ENCODE results near the gene UCHL3. TPM values are rescaled to one million over a fixed set of nuclear protein-coding genes. Genes with fewer than 3 reads are reported as not detected.

Gene UCHL3
- total and polyA plus RNA-seq, 9 of the 15 experiments (the other 6 are each of a cell fraction or from before 2014, with no cell fraction given), result 42.2 to 112 (median 85.4) TPM

DNA sequence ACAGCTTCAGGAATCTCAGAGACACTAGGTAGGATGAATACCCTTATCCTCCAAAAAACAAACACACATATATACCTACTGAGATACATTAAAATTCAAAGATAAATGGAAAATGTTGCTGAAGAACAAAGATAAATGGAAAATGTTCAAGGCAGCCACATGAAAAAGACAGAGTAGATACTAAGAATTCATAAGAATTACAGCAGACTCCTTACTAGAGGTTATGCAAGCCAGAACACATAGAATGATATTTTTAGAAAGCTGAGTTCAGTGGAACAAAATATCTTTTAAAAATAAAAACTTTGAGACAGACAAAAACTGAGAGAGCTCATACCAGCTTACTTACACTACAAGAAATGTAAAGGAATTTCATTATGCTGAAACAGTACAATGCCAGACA, 35.6 kb downstream of the UCHL3 start:
- TF ChIP-seq FOS (IDR thresholded peaks at IDR 0.05; ENCODE audit: extremely low read depth, insufficient read length) (no peak), HSF4 (CRISPR knock-in tag; IDR thresholded peaks at IDR 0.05; ENCODE audit: borderline replicate concordance) (no peak), CBX3 (IDR thresholded peaks at IDR 0.05; ENCODE audit: borderline replicate concordance in 1 of 2, low read length in 2 of 2) (peak in 1 of 2 experiments; percentile 31; a peak in 1 of 3 replicates), ZNF445 (CRISPR knock-in tag; IDR thresholded peaks at IDR 0.05; ENCODE audit: low read depth) (no peak), TRIM28 (IDR thresholded peaks at IDR 0.05) (0 out of 2 replicates have a peak, but pooled peaks have one; percentile 30)
- H4K20me1 ChIP-seq (replicated peaks; ENCODE audit: control insufficient read depth, insufficient read depth, low read length), result no peaks in the 10 kb centered on the region
- ChIA-PET POLR2A (no interaction called here), CTCF (ENCODE audit: low intra/inter-chr PET ratio) (no interaction called here)
- DNase-seq (ENCODE audit: extremely low read depth in 1 of 4, low spot score in 3 of 4) (no peak), ATAC-seq (no peak), FAIRE-seq (no peak)
- no peak overlapping the region for H3K4me2 ChIP-seq (ENCODE audit: insufficient read depth, low read length)
- no peaks in the 10 kb centered on the region for H3K9me1 ChIP-seq (ENCODE audit: control insufficient read depth, insufficient read depth, low read length)
- peaks cover 2% of the 10 kb centered on the region; the same call in 1 of the 2 replicates for H3K9me3 ChIP-seq (replicated peaks; ENCODE audit: control insufficient read depth, insufficient read depth, low read depth, low read length)
- no peaks in the 10 kb centered on the region for H3K27me3 ChIP-seq (ENCODE audit: control insufficient read depth in 2 of 2, insufficient read depth in 2 of 2, low read length in 2 of 2)
- no peak overlapping the region for H3K27ac ChIP-seq (ENCODE audit: extremely low read depth, low read depth, low read length)
- H3K4me1 ChIP-seq (replicated peaks in 1 of 2; ENCODE audit: control insufficient read depth in 2 of 2, insufficient read depth in 2 of 2, low read length in 2 of 2), result no peaks in the 10 kb centered on the region
- intact Hi-C loops (cut with micrococcal nuclease) (no loop called here), in situ Hi-C loops (cut with MboI) (no loop called here)
- BruUV-seq (replicated peaks), result no TSS peak
- peaks cover 16% of the 10 kb centered on the region; the same call in 2 of the 3 replicates for H3K36me3 ChIP-seq (ENCODE audit: control insufficient read depth, insufficient read depth, low read length)
- no peak overlapping the region for H2AFZ ChIP-seq (ENCODE audit: low read depth, low read length)
- no peak overlapping the region for H3K4me3 ChIP-seq
- H3K9ac ChIP-seq (ENCODE audit: insufficient read depth in 1 of 2, low read depth in 2 of 2, low read length in 2 of 2), result no peak overlapping the region
- no peaks in the 10 kb centered on the region for H3K79me2 ChIP-seq (ENCODE audit: control insufficient read depth, insufficient read depth, low read length)

DNA sequence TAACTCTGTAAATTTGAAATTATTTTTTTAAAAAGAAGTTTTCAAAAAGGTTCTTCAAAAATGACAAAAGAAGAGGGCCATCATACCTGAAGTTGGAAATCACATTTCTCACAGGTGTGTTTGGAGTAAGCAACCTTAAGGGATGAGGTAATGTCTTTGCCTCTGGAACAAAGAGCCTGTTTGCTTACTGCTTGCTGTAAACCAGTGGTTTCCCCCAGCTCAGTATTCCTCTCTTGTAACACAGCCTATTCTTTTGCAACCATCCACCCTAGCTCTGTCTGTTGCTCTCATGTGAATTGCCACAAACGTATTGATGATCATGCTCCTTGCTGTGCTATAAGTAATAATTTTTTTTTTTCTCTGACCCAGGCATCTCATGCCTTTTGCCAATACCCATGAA, 38.1 kb downstream of the UCHL3 start:
- POLR2A ChIA-PET, result no interaction called here
- BruUV-seq (replicated peaks), result no TSS peak
- H4K20me1 ChIP-seq (replicated peaks; ENCODE audit: control insufficient read depth, insufficient read depth, low read length), result no peaks in the 10 kb centered on the region
- H3K4me1 ChIP-seq (replicated peaks in 1 of 2; ENCODE audit: control insufficient read depth in 2 of 2, insufficient read depth in 2 of 2, low read length in 2 of 2), result no peaks in the 10 kb centered on the region
- intact Hi-C loops (cut with micrococcal nuclease) (no loop called here), in situ Hi-C loops (cut with MboI) (no loop called here)
- ATAC-seq (no peak), DNase-seq (ENCODE audit: extremely low read depth in 1 of 4, low spot score in 3 of 4) (no peak), FAIRE-seq (no peak)
- no peak overlapping the region for H2AFZ ChIP-seq (ENCODE audit: low read depth, low read length)
- WGBS (ENCODE audit: insufficient coverage, low coverage, missing lambda C conversion rate), result 100% methylated on average over 1 of the region's 1 CpG
- no peaks in the 10 kb centered on the region for H3K79me2 ChIP-seq (ENCODE audit: control insufficient read depth, insufficient read depth, low read length)
- H3K9ac ChIP-seq (ENCODE audit: insufficient read depth in 1 of 2, low read depth in 2 of 2, low read length in 2 of 2), result no peak overlapping the region
- no peaks in the 10 kb centered on the region for H3K9me1 ChIP-seq (ENCODE audit: control insufficient read depth, insufficient read depth, low read length)
- peaks cover 25% of the 10 kb centered on the region; the same call in 2 of the 3 replicates for H3K36me3 ChIP-seq (ENCODE audit: control insufficient read depth, insufficient read depth, low read length)
- no peaks in the 10 kb centered on the region for H3K27me3 ChIP-seq (ENCODE audit: control insufficient read depth in 2 of 2, insufficient read depth in 2 of 2, low read length in 2 of 2)
- peaks cover 2% of the 10 kb centered on the region; the same call in 1 of the 2 replicates for H3K9me3 ChIP-seq (replicated peaks; ENCODE audit: control insufficient read depth, insufficient read depth, low read depth, low read length)
- CTCF ChIA-PET (ENCODE audit: low intra/inter-chr PET ratio), result no interaction called here
- no peak overlapping the region for H3K27ac ChIP-seq (ENCODE audit: extremely low read depth, low read depth, low read length)
- H3K4me3 ChIP-seq, result no peak overlapping the region
- H3K4me2 ChIP-seq (ENCODE audit: insufficient read depth, low read length), result no peak overlapping the region
- TF ChIP-seq HDGF (IDR thresholded peaks at IDR 0.05) (no peak), MAZ (CRISPR knock-in tag; conservative IDR thresholded peaks at IDR 0.05 in 1 of 2, IDR thresholded peaks at IDR 0.05 in 1 of 2) (no peak), NR3C1 (CRISPR knock-in tag; IDR thresholded peaks at IDR 0.05) (no peak), HDAC6 (IDR thresholded peaks at IDR 0.05; ENCODE audit: low read depth, low read length) (no peak), RNF2 (IDR thresholded peaks at IDR 0.05) (no peak), DPF2 (IDR thresholded peaks at IDR 0.05) (no peak)
- TF ChIP-seq, protein P1, sequence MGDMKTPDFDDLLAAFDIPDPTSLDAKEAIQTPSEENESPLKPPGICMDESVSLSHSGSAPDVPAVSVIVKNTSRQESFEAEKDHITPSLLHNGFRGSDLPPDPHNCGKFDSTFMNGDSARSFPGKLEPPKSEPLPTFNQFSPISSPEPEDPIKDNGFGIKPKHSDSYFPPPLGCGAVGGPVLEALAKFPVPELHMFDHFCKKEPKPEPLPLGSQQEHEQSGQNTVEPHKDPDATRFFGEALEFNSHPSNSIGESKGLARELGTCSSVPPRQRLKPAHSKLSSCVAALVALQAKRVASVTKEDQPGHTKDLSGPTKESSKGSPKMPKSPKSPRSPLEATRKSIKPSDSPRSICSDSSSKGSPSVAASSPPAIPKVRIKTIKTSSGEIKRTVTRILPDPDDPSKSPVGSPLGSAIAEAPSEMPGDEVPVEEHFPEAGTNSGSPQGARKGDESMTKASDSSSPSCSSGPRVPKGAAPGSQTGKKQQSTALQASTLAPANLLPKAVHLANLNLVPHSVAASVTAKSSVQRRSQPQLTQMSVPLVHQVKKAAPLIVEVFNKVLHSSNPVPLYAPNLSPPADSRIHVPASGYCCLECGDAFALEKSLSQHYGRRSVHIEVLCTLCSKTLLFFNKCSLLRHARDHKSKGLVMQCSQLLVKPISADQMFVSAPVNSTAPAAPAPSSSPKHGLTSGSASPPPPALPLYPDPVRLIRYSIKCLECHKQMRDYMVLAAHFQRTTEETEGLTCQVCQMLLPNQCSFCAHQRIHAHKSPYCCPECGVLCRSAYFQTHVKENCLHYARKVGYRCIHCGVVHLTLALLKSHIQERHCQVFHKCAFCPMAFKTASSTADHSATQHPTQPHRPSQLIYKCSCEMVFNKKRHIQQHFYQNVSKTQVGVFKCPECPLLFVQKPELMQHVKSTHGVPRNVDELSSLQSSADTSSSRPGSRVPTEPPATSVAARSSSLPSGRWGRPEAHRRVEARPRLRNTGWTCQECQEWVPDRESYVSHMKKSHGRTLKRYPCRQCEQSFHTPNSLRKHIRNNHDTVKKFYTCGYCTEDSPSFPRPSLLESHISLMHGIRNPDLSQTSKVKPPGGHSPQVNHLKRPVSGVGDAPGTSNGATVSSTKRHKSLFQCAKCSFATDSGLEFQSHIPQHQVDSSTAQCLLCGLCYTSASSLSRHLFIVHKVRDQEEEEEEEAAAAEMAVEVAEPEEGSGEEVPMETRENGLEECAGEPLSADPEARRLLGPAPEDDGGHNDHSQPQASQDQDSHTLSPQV (IDR thresholded peaks at IDR 0.05), result no peak
- TF ChIP-seq, protein P2, sequence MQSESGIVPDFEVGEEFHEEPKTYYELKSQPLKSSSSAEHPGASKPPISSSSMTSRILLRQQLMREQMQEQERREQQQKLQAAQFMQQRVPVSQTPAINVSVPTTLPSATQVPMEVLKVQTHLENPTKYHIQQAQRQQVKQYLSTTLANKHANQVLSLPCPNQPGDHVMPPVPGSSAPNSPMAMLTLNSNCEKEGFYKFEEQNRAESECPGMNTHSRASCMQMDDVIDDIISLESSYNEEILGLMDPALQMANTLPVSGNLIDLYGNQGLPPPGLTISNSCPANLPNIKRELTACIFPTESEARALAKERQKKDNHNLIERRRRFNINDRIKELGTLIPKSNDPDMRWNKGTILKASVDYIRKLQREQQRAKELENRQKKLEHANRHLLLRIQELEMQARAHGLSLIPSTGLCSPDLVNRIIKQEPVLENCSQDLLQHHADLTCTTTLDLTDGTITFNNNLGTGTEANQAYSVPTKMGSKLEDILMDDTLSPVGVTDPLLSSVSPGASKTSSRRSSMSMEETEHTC (IDR thresholded peaks at IDR 0.05), result no peak

Measured in K562 (cell line).